K562 (cell line): Measurements from ENCODE around the gene NR2F6. TPM values are rescaled to one million over a fixed set of nuclear protein-coding genes. Genes with fewer than 3 reads are reported as not detected.

Experiments used
- ADNP ChIP-seq: fragments of 200-800 bp; sonication (Bioruptor generic); IDR thresholded peaks from 2 replicates; pipeline ENCODE4 v1.6.1; 2016; ENCODE audit warnings: missing genetic modification characterization, missing compliant biosample characterization
- CBX3 ChIP-seq, 2 experiments: IDR thresholded peaks; 1 replicate in 1 of 2; 2 replicates in 1 of 2; pipeline ENCODE4 v1.6.1; 2012; ENCODE audit warnings: inconsistent platforms in 2 of 2, low read length in 2 of 2, borderline replicate concordance in 1 of 2, control low read depth in 1 of 2
- ELK1 ChIP-seq: sonication (generic); formaldehyde crosslinking; IDR thresholded peaks from 2 replicates; pipeline ENCODE4 v1.8.1; 2022; ENCODE audit warnings: missing genetic modification reagents
- HDAC6 ChIP-seq: IDR thresholded peaks from 2 replicates; pipeline ENCODE4 v1.6.1; 2012; ENCODE audit warnings: low read depth, mild to moderate bottlenecking, control low read depth, inconsistent platforms, low read length, moderate library complexity
- NFIX ChIP-seq: fragments of 250-450 bp; sonication (Bioruptor Pico); IDR thresholded peaks from 2 replicates; pipeline ENCODE4 v1.4.0; 2020; ENCODE audit warnings: low read depth, mild to moderate bottlenecking, moderate library complexity
- NR3C1 ChIP-seq: sonication (generic); formaldehyde crosslinking; IDR thresholded peaks from 2 replicates; pipeline ENCODE4 v1.8.1; 2022; ENCODE audit warnings: missing genetic modification reagents
- PTBP1 ChIP-seq: fragments of 200-400 bp; formaldehyde crosslinking; IDR thresholded peaks from 2 replicates; pipeline ENCODE4 v1.6.1; 2017; ENCODE audit warnings: low read depth, low read length
- PYGO2 ChIP-seq: fragments of 450-650 bp; IDR thresholded peaks from 2 replicates; pipeline ENCODE4 v1.6.1; 2016; ENCODE audit warnings: mild to moderate bottlenecking, missing genetic modification characterization, moderate library complexity, missing compliant biosample characterization
- RBM39 ChIP-seq: fragments of 200-400 bp; formaldehyde crosslinking; optimal IDR thresholded peaks from 2 replicates; pipeline ENCODE3; 2018; ENCODE audit warnings: low read depth, low read length
- RERE ChIP-seq: sonication (generic); formaldehyde crosslinking; IDR thresholded peaks from 2 replicates; pipeline ENCODE4 v1.8.0; 2023; ENCODE audit warnings: missing genetic modification reagents, mild to moderate bottlenecking, borderline replicate concordance
- SRF ChIP-seq, 2 experiments: fragments of 250-450, 450-650 bp in 1 of 2; sonication (Bioruptor Pico) in 1 of 2; sonication (generic) in 1 of 2; formaldehyde crosslinking; IDR thresholded peaks; 2 replicates each; pipeline versions ENCODE4 v1.5.0 to v1.5.1; 2020 to 2022; ENCODE audit warnings: mild to moderate bottlenecking in 1 of 2, missing genetic modification reagents in 1 of 2
- ZBTB26 ChIP-seq: fragments of 450-650 bp; formaldehyde crosslinking; IDR thresholded peaks from 2 replicates; pipeline ENCODE4 v1.4.0; 2022; ENCODE audit warnings: missing genetic modification characterization
- ZBTB9 ChIP-seq: fragments of 450-650 bp; formaldehyde crosslinking; IDR thresholded peaks from 2 replicates; pipeline ENCODE4 v1.4.0; 2020; ENCODE audit warnings: mild to moderate bottlenecking, moderate library complexity
- ZNF431 ChIP-seq: sonication (generic); formaldehyde crosslinking; IDR thresholded peaks from 2 replicates; pipeline ENCODE4 v1.8.0; 2022; ENCODE audit warnings: mild to moderate bottlenecking, missing genetic modification reagents
- polyA plus RNA-seq, 8 experiments: library from polyadenylated mRNA; depleted of rRNA in 4 of 8; stranded (reverse) in 5 of 8; unstranded in 3 of 8; fragments of >200 nt; fragmentation: Nextera tagmentation in 2 of 8; fragmentation: Illumina TruSeq in 1 of 8; extraction: Ambion mirVana in 2 of 8; extraction: Trizol in 1 of 8; gene quantifications; 2 replicates each; pipeline versions ENCODE4 v1.2.1 to v1.2.3, GENCODE V29; 2011 to 2014; ENCODE audit warnings: inconsistent platforms in 1 of 8, missing spikeins in 1 of 8
- total RNA-seq, 7 experiments: library from RNA; depleted of rRNA in 6 of 7; stranded (reverse); fragments of >200 nt in 6 of 7; fragmentation: Illumina TruSeq in 2 of 7; extraction: Trizol in 2 of 7; gene quantifications; 2 replicates each; pipeline versions ENCODE4 v1.2.1 to v1.2.3, GENCODE V29; 2011 to 2021; ENCODE audit warnings: low replicate concordance in 1 of 7

NR2F6 gene
- total and polyA plus RNA-seq, 9 of the 15 experiments (the other 6 are each of a cell fraction or from before 2014, with no cell fraction given): 0.76 to 97.5 (median 18.8) TPM

- TF ChIP-seq CBX3 (IDR thresholded peaks at IDR 0.05; ENCODE audit: borderline replicate concordance in 1 of 2, low read length in 2 of 2): peak in 1 of 2 experiments; percentile 62; a peak in 1 of 3 replicates
- no peak for TF ChIP-seq RBM39
- TF ChIP-seq HDAC6: no peak
- no peak for TF ChIP-seq ZBTB9 (CRISPR knock-in tag)
- TF ChIP-seq NFIX (CRISPR knock-in tag): no peak
- TF ChIP-seq NR3C1 (CRISPR knock-in tag): no peak
- TF ChIP-seq PTBP1: 0 out of 2 replicates have a peak, but pooled peaks have one; percentile 74
- TF ChIP-seq ZNF431 (CRISPR knock-in tag): no peak
- no peak for TF ChIP-seq RERE (CRISPR knock-in tag)
- no peak for TF ChIP-seq SRF (CRISPR knock-in tag; IDR thresholded peaks at IDR 0.05)
- TF ChIP-seq PYGO2 (tag): no peak
- no peak for TF ChIP-seq ZBTB26 (CRISPR knock-in tag)
- peak; percentile 48; the same call in 1 of the 2 replicates for TF ChIP-seq ADNP (tag)
- no peak for TF ChIP-seq ELK1 (CRISPR knock-in tag)
Observed at GRCh38 chr19:17263712-17264640, 18.3 kb upstream of the NR2F6 start (continued).
